ENCODE data around the gene GPR35. TPM values are rescaled to one million over a fixed set of nuclear protein-coding genes. Genes with fewer than 3 reads are reported as not detected.
A peak's percentile ranks its signal among the peaks of the same experiment; 100 is the strongest.

GPR35 gene
- total RNA-seq, 1 experiment from 2014 or later: 0.22 TPM

GRCh38 chr2:240586198-240586918 lies 38.9 kb upstream of the GPR35 start, which contains the start of gene CAPN10 (continued):
- TF ChIP-seq USF1 (CRISPR knock-in tag; IDR thresholded peaks at IDR 0.05): peak; percentile 95
- 0 out of 2 replicates have a peak, but pooled peaks have one; percentile 39 for TF ChIP-seq ZBTB43 (CRISPR knock-in tag; IDR thresholded peaks at IDR 0.05)
- TF ChIP-seq NR3C1 (CRISPR knock-in tag; conservative IDR thresholded peaks at IDR 0.05; ENCODE audit: low read depth): 0 out of 2 replicates have a peak, but pooled peaks have one; percentile 20
- TF ChIP-seq NFATC4 (CRISPR knock-in tag; IDR thresholded peaks at IDR 0.05): no peak
- TF ChIP-seq IRF2 (CRISPR knock-in tag; IDR thresholded peaks at IDR 0.05; ENCODE audit: borderline replicate concordance, low read depth): no peak
- TF ChIP-seq ZNF232 (CRISPR knock-in tag; IDR thresholded peaks at IDR 0.05): no peak
- peak; percentile 75; the same call in 1 of the 2 replicates for TF ChIP-seq NFE2L1 (CRISPR knock-in tag; IDR thresholded peaks at IDR 0.05)
- no peak for TF ChIP-seq CREB1 (CRISPR knock-in tag; IDR thresholded peaks at IDR 0.05)
- TF ChIP-seq SP1 (CRISPR knock-in tag; conservative IDR thresholded peaks at IDR 0.05): peak; percentile 90

GRCh38 chr2:240586919-240587800 lies 38.1 kb upstream of the GPR35 start:
- ATAC-seq: peak; percentile 15
- Mint-ChIP-seq H3K4me3 (peak overlapping the region; percentile 88), H3K27ac (no peak overlapping the region), H3K27me3 (ENCODE audit: low read depth) (no peaks in the 10 kb centered on the region), H3K36me3 (0 out of 2 replicates have a peak, but pooled peaks cover 2% of the 10 kb centered on the region), H3K9me3 (no peaks in the 10 kb centered on the region), H3K4me1 (peaks cover 31% of the 10 kb centered on the region)
- POLR2A ChIA-PET: interaction anchor here (0.6 to 1.5 kb wide), 6 partner anchors 17 to 1037 kb away, joined by 3 to 6 read pairs (median 4); partner anchors contain the start of genes DUSP28 and KIF1A
- peak; percentile 55 for DNase-seq (ENCODE audit: low spot score)
- CTCF ChIA-PET: interaction anchor here (1.0 to 4.0 kb wide), 11 partner anchors 11 to 131 kb away, joined by 4 to 40 read pairs (median 7); partner anchors contain the start of gene RNPEPL1
- TF ChIP-seq, protein P1, sequence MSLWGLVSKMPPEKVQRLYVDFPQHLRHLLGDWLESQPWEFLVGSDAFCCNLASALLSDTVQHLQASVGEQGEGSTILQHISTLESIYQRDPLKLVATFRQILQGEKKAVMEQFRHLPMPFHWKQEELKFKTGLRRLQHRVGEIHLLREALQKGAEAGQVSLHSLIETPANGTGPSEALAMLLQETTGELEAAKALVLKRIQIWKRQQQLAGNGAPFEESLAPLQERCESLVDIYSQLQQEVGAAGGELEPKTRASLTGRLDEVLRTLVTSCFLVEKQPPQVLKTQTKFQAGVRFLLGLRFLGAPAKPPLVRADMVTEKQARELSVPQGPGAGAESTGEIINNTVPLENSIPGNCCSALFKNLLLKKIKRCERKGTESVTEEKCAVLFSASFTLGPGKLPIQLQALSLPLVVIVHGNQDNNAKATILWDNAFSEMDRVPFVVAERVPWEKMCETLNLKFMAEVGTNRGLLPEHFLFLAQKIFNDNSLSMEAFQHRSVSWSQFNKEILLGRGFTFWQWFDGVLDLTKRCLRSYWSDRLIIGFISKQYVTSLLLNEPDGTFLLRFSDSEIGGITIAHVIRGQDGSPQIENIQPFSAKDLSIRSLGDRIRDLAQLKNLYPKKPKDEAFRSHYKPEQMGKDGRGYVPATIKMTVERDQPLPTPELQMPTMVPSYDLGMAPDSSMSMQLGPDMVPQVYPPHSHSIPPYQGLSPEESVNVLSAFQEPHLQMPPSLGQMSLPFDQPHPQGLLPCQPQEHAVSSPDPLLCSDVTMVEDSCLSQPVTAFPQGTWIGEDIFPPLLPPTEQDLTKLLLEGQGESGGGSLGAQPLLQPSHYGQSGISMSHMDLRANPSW (CRISPR knock-in tag; conservative IDR thresholded peaks at IDR 0.05; ENCODE audit: low read depth): no peak
- no peak for TF ChIP-seq USF1 (CRISPR knock-in tag; IDR thresholded peaks at IDR 0.05)
- TF ChIP-seq KAT7 (CRISPR knock-in tag; IDR thresholded peaks at IDR 0.05; ENCODE audit: borderline replicate concordance): no peak
- TF ChIP-seq, protein P2, sequence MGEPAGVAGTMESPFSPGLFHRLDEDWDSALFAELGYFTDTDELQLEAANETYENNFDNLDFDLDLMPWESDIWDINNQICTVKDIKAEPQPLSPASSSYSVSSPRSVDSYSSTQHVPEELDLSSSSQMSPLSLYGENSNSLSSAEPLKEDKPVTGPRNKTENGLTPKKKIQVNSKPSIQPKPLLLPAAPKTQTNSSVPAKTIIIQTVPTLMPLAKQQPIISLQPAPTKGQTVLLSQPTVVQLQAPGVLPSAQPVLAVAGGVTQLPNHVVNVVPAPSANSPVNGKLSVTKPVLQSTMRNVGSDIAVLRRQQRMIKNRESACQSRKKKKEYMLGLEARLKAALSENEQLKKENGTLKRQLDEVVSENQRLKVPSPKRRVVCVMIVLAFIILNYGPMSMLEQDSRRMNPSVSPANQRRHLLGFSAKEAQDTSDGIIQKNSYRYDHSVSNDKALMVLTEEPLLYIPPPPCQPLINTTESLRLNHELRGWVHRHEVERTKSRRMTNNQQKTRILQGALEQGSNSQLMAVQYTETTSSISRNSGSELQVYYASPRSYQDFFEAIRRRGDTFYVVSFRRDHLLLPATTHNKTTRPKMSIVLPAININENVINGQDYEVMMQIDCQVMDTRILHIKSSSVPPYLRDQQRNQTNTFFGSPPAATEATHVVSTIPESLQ (CRISPR knock-in tag; IDR thresholded peaks at IDR 0.05): no peak
- no peak for TF ChIP-seq OVOL2 (CRISPR knock-in tag; IDR thresholded peaks at IDR 0.05; ENCODE audit: borderline replicate concordance)
- TF ChIP-seq, protein P3, sequence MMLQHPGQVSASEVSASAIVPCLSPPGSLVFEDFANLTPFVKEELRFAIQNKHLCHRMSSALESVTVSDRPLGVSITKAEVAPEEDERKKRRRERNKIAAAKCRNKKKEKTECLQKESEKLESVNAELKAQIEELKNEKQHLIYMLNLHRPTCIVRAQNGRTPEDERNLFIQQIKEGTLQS (CRISPR knock-in tag; conservative IDR thresholded peaks at IDR 0.05): no peak
- TF ChIP-seq ZNF532 (CRISPR knock-in tag; IDR thresholded peaks at IDR 0.05; ENCODE audit: borderline replicate concordance): no peak
- TF ChIP-seq GABPB1 (CRISPR knock-in tag; IDR thresholded peaks at IDR 0.05): no peak
